SH-SY5Y (cell line): ENCODE data around the gene SLC13A3.

Experiments
- GATA2 ChIP-seq: IDR thresholded peaks from 2 replicates; pipeline ENCODE4 v1.6.1; 2011; ENCODE audit warnings: mild to moderate bottlenecking, low read depth, low read length
- GATA3 ChIP-seq: IDR thresholded peaks from 2 replicates; pipeline ENCODE4 v1.6.1; 2011; ENCODE audit warnings: low read depth, mild to moderate bottlenecking, low read length, moderate library complexity

Gene SLC13A3

DNA sequence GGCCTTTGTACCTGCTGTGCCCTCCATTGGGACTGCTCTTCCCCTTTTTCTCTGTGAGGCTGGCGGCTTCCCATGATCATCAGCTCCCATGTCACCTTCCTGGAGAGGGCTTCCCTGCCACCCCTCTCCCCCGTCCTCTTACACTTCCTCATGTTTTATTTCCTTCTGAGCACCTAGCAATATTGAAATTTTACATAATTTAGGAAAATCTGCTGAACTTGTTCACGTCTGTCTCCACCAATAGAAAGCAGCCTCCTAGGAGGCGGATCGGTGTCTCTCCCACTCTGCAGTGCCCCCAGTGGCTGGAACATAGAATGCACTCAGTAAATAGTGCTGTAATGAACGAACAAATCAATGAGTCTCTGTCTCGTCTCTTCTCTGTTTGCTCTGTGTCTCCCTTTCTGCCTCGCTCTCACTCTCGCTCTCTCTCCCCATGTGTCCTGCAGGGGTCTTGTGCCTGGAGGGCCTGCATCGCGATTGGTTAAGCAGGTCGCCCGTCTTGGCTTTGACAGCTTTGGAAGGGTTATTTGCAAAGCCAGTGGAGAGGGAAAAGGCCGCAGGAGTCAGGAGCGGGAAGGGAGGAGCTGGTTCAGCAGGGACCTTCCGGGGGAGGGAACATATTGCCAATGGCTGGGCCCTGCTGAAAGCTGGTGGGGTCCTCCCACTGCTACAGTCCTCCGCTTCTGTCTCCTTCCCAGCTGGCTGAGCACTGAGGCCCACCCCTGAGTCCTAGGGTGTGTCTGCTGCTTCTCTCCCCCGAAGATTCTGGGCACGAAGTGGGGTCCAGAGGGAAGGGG, 88.7 kb downstream of the SLC13A3 start:
- TF ChIP-seq GATA2, result no peak
- TF ChIP-seq GATA3, result no peak

DNA sequence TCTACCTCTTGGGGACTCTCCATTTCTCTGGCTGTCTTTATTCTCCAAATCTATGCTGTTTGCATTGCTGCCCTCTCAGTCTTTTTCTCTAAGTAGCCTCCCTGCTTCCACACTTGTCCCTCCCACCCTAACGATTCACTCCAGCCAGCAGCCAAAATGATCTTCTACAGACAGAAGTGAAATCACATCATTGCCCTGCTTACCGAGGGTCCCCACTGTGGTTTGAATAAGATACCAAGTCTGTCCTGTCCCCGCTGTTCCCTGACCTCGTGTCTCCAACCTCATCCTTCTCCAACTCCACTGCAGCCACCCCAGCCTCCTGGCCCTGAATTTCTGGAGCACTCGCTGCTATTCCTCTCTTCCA, 89.3 kb downstream of the SLC13A3 start:
- no peak for TF ChIP-seq GATA2
- TF ChIP-seq GATA3, result no peak

DNA sequence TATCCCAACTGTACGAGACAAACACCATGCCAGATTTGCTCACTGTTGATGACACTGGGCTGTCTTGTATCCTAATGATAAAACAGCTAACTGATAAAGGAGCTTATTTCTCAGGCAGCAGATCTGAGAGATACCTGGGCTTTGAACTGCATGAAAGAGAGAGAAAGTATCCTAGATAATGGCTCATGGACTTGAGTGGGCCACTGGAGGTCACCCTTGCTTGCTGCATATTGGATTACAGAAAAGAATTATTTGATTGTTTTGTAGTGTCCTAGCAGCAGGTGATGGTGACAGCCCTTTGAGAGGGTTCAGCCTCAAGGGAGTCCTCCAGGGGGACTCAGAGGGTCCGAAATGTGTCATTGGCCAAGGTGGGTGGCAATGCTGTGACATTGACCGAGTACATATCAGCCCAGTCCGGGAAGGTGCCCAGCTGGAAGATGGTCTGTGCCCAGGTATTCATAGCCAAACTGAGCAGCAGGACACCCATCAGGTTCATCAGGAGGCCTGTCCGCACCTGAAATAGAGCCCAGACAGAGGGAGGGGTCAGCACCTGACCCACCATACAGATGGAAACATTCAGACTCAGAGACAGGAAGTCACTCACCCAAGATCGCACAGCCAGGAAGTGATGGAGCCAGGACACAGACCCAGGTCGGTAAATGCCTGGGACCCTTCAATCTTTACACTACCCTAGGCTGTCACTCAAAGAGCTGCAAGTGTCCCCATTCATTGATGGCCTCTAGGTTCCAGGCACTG, 91.4 kb downstream of the SLC13A3 start:
- no peak for TF ChIP-seq GATA2
- TF ChIP-seq GATA3, result no peak

DNA sequence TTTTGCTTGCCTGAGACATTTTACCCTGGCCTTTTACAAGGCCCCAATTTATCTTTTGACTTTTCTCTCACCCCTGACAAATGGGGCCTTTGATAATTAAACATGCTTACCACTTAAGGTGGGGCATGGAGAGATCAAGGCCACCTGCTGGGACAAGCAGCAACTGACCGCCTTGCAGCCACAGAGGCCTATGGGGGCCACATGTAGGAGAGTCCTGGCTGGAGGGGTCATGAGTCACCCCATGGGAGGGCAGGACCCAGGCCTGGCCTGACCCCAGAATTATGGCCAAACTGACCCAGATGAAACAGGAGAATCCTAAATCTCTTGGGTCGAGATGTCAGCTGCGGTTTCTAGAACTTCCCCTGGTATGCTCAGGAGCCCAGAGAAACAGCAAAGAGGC, 92.3 kb downstream of the SLC13A3 start:
- TF ChIP-seq GATA2 (no peak), GATA3 (no peak)

DNA sequence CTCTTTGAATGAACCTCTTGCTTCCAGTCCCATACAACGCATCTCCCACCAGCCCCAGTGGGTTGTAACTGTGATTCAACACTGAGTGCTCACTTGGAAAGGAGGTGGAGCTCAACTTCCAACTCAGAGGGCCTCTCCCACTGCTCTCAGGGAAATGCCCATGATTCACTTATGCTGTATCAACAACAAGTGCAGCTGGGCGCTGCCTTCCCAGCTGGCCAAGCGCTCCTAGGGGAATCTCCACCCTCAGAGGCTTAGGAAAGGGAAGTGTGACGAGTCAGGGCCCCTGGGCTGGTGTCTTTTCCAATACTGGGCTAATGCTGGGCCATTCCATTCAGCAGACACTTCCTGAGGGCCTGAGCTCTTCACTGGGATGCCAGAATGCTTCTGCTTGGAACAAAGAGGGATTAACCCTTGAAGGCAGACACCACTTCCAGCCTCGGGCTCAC, 92.7 kb downstream of the SLC13A3 start:
- TF ChIP-seq GATA2 (no peak), GATA3 (no peak)

DNA sequence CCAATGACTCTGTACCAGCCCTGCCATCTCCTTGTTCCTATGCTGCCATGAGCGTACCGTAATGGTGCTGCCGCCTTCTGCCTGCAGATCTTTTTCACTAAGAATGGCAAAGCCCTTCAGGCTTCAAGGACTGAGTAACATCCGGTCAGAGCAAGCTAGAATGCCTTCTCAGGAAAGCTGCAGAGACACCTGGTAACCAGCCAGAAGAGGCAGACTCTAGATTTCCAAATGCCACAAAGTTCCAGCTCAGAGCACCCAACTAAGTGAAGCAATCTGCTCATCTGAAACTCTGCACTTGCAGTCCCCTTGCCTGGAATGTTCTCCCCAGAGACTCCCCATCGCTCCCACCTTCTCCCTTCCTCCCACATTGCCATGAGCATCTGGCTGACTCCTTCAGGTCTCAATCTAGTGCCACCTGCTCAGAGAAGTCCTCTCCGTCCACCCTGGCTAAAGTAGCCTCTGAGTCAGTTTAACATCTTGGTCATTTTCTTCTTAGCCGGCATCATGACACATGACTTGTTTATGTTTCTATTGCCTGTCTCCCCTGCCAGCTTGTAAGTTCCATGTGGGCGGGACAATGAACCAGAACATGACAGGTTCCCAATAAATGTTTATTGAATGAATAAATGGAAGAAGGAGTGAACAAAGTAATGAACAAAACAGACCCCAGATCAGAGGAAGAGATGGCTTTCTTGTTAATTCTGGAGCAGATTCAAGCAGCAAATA, 93.9 kb downstream of the SLC13A3 start:
- TF ChIP-seq GATA2 (no peak), GATA3 (no peak)

DNA sequence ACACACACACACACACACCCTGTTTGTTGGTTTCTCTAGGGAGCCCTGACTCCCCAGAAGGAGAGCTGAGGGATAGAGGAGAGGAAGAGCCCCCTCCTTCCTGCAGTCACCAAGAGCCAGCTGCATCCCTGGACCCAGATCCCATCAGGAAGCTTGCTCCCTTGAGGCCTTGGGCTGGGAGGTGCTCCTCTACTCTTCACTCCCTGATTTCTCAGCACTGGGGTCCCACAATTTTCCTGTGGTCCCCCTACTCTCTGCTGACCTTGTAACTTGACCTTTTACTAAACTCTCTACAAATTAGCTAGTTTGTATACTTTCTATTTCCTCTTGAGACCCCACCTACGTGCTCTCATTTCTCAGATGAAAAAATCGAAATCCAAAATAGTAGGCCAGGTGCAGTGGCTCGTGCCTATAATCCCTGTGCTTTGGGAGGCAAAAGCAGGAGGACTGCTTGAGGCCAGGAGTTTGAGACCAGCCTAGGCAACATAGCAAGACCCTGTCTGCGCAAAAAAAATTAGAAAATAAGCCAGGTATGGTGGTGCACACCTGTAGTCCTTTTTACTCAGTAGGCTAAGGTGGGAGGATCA, 95.8 kb downstream of the SLC13A3 start:
- TF ChIP-seq GATA3, result no peak
- no peak for TF ChIP-seq GATA2

DNA sequence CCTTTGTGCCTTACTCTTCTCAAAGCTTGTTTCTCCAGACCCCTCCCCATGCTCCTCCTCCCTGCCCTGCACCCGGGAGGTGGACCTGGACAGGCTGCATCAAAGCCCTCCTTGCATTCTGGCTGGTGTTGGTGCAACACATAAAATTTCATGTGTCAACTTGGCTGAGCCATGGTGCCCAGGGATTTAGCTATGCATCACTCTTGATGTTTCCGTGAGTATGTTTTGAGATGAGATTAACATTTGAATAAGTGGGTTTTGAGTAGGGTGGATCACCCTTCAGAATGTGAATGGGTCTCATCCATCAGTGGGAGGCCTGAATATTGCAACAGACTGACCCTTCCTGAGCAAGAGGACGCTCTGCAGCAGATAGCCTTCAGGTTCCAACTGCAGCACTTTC, 96.4 kb downstream of the SLC13A3 start:
- TF ChIP-seq GATA3 (no peak), GATA2 (no peak)

DNA sequence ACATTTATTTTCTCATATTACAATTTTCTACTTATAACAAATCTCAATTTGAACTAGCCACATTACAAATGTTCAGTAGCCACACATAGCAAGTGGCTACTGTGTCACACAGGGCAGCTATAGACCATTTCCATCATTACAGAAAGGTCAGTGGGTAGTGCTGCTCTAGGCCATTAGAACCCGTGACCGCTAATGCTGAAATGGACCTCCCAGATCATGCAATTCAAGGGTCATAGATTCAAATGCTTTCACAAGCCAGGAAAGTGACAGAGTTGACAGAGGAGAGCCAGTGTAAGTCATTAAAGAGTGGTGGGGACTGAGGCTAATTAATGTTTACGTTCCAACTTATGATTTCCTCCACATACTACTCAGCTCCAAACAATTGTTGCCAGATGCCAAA, 97.3 kb downstream of the SLC13A3 start:
- TF ChIP-seq GATA2 (no peak), GATA3 (no peak)

DNA sequence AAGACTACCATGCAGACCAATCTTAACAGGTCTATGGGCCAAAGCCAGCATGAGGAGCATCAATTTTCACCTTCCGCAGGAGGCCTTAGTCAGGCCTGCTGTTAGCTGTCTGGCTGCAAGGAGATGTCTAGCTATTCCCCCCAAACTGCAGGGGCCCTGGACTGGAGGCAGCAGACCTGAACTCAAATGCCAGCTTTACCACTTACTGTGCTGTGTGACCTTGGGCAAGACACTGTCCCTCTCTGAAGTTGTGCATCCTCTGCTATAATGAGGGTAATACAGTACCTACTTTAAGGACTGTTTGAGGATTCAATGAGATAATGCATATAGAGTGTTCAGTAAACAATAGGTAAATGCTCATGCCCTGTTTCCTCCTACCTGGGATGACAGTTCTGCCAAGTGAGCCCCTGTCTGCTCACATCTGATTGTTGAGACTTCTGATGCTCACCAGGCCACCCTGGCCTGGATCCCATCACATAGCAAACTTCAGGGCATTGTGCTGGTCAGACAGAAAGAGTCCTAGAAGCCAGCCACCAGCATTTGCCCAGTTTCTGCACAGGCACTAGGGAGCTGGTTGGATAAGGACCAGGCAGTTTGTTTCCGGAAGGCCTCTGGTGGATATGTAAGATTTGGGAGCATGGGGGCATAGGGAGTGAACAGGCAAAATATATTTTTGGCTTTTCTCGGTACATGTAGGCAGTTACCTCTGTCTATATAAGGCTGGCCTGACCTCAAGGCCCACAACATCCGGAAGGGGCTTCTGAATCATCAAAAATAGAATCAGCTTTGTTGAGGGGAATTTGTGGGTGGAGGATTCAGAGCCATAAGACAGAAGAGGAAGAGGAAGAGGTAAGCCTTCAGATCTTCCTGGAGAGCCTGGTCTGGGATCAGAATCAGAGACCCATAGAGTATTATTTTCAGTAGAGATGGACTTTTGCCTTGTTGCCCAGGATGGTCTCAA, 98.5 kb downstream of the SLC13A3 start:
- TF ChIP-seq GATA2 (no peak), GATA3 (no peak)

DNA sequence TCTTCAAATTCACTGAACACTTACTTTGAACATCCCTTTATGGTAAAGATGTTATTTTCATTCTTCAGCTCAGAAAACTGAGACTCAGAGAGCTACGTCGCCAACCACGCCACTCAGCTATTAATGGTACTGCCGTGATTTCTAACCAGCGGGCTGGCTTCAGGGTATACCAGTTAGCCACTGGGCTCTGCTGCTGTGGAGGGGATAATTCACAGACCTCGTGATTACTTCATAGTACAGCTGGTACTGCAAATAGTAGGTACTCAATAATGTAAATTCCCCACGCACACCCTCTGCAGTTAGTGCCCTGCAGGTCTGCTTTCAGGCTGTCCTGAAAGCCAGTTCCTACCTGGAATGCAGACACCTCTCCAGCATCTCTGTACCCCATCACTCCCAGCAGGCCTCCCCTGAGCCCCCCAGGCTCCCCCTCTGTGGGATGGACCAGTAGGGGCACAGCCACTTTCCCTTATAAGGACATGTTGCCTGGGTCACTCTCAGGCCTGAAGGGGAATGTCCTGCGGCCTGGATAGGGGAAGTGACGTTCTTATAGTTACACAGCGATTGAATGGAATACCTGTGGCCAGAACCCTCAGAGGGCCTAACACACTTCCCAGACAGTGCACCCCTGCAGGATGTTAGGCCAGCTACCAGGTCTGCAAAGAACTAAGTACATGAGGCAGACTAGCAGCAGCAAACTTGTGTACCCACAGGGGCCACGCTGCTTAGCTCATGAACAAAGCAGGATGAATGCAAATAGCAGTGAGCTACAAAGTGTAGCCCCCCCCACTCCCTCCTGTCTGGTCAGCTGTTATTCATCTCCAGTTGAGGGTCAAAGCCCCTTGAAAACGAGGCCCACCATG, 99.5 kb downstream of the SLC13A3 start:
- no peak for TF ChIP-seq GATA3
- no peak for TF ChIP-seq GATA2

DNA sequence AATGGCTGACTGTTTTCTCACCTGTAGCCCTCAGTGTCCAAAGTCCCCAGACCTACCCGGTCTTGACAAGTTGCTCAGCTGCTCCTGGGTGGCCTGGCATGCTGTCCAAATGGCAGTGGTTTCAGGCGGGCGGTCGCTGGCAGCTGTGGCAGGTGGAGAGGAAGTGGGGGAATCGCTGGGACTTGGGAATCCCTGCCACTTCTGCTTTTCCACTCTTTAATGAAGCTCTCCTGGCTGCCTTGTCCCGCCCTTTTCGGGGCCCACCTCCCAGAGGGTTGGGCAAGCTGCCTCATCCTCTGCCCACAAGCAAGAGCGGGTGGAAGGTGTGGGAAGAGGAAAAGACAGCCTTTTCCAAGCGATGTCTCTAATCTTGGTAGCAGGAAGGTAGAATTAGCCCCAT, 100.8 kb downstream of the SLC13A3 start, which contains the start of gene OCSTAMP:
TSS of gene OCSTAMP (minus strand) at position 194 of the 400 bp plus-strand sequence. CDS start at position 100, 94 bp downstream.
- no peak for TF ChIP-seq GATA3
- TF ChIP-seq GATA2, result no peak

DNA sequence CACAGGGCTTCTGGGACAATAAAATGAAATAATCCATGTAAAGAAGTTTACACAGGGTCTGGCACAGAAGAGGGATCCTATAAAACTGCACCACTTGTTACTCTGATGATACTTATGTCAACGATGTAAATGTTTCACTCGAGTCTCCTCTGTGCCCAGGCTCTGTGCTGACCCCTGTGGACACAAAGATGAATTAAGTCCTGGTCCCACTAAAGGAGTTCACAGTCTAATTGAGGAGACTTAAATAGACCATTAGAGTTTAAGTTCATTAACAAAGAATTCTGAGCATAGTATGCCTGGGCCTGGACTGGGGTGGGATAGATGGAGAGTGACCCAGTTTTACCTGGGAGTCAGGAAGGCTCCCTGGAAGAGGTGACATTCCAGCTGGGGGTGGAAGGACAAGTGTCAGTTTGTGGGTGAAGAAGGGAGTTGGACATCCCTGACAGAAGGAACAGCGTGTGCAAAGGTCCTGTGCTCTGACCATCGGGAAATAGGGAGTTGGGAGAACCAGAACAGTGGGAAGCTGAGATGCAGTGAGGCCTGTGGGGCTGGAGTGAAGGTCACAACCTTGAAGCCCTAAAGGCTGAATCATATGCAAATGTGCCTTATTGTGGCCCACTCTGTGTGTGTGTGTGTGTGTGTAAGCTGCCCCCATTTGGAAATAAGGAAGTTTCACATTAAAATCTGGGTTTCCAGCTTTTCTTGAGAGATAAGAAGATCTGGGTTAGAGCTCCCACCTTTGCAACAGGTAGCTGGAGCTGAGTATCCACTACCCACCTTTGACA, 101.9 kb downstream of the SLC13A3 start:
- TF ChIP-seq GATA3 (no peak), GATA2 (no peak)
